Upper lobe of left lung (tissue), 6 donors: ENCODE data around the gene PPM1L. TPM values are rescaled to one million over a fixed set of nuclear protein-coding genes. Genes with fewer than 3 reads are reported as not detected.

Experiments used
- ATAC-seq, 2 donors: fragments of 200-7000 bp; cut with Tn5 transposase; one replicate each; pipeline ENCODE4 v1.9.1; 2022; ENCODE audit warnings: mild to moderate bottlenecking in 2 of 2, moderate library complexity in 2 of 2; ENCODE audit not compliant: low FRiP score in 2 of 2
- DNase-seq, 2 donors: peaks; one replicate each; pipeline ENCODE4 v3.0.0-alpha.2; 2019 to 2020
- H3K27ac ChIP-seq, 4 donors: fragments of 200-600 bp; sonication (generic); one replicate each; pipeline ENCODE4 v1.5.1; 2016 to 2019
- H3K27me3 ChIP-seq, 4 donors: fragments of 200-600 bp; sonication (generic); one replicate each; pipeline ENCODE4 v1.5.1; 2017 to 2019
- H3K36me3 ChIP-seq, 4 donors: fragments of 200-600 bp; sonication (generic); one replicate each; pipeline ENCODE4 v1.5.1; 2016 to 2019
- H3K4me1 ChIP-seq, 4 donors: fragments of 200-600 bp; sonication (generic); one replicate each; pipeline ENCODE4 v1.5.1; 2018 to 2019
- H3K4me3 ChIP-seq, 4 donors: fragments of 200-600 bp; sonication (generic); one replicate each; pipeline ENCODE4 v1.5.1; 2017 to 2019; ENCODE audit warnings: mild to moderate bottlenecking in 2 of 4, moderate library complexity in 1 of 4
- H3K9me3 ChIP-seq, 4 donors: fragments of 200-600 bp; sonication (generic); one replicate each; pipeline ENCODE4 v1.5.1; 2018 to 2019
- EP300 ChIP-seq, 4 donors: sonication (generic); formaldehyde crosslinking; IDR thresholded peaks; one replicate each; pipeline ENCODE4 v1.5.1; 2017; ENCODE audit warnings: antibody characterized with exemption in 4 of 4, control low read depth in 2 of 4
- POLR2A ChIP-seq, 4 donors: fragments of 450-650 bp; IDR thresholded peaks; one replicate each; pipeline ENCODE4 v1.5.1; 2016 to 2017; ENCODE audit warnings: antibody characterized with exemption in 4 of 4, mild to moderate bottlenecking in 2 of 4
- POLR2AphosphoS5 ChIP-seq, 2 donors: sonication (generic); formaldehyde crosslinking; IDR thresholded peaks; one replicate each; pipeline ENCODE4 v1.5.1; 2017; ENCODE audit warnings: antibody characterized with exemption in 2 of 2
- WGBS, 2 donors: methylation state at CpG; one replicate each; pipeline ENCODE4 v1.1.5; 2017 to 2018; 5-methylcytosine and 5-hydroxymethylcytosine counted together
- total RNA-seq, 6 donors: library from RNA; depleted of rRNA in 4 of 6; stranded (reverse); fragments of >200 nt in 4 of 6; gene quantifications; one replicate each; pipeline versions ENCODE4 v1.1.0 to v1.2.1, GENCODE V29; 2016 to 2021
- TF ChIP-seq, protein P1 (sequence below), 6 experiments: fragments of 450-650 bp in 4 of 6; fragments of 200-600 bp in 2 of 6; sonication (generic) in 2 of 6; IDR thresholded peaks; one replicate each; pipeline ENCODE4 v1.5.1; 2016 to 2019; ENCODE audit warnings: antibody characterized with exemption in 6 of 6
- donor health status: DM: no; HTN: no; CAD: no; lungs with moderate emphysema.
- donor health status: DM: no; HTN: yes; CAD: no; lungs with severe emphysema.

Gene PPM1L
- total RNA-seq, 6 donors from 2014 or later: 11.3 to 26.8 (median 18.7) TPM

DNA sequence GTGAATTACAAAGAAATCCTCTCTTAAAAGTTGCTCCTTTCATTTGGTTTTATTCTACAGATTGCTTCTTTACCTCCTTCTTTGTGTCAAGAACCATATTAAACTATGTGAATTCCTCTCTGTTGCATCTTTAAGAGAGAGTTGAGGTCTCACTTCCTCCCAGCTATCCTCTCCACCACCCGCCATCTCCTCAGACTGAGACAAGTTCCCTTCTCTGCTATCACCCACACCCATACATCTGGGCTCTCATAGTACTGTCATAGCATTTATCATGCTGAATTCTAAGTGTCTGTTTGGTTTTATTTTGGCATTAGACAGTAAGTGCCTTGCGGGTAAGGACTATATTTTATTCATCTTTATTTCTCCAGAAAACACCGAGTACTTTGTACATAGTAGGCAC is 294.9 kb downstream of the PPM1L start:
- Histone ChIP-seq H3K4me1 (no peaks in the 10 kb centered on the region), H3K4me3 (no peak overlapping the region), H3K27me3 (no peaks in the 10 kb centered on the region), H3K27ac (no peak overlapping the region), H3K9me3 (no peaks in the 10 kb centered on the region), H3K36me3 (no peaks in the 10 kb centered on the region)
- no peak for TF ChIP-seq POLR2A (IDR thresholded peaks at IDR 0.05)
- TF ChIP-seq POLR2AphosphoS5 (IDR thresholded peaks at IDR 0.05): no peak
- TF ChIP-seq, protein P1, sequence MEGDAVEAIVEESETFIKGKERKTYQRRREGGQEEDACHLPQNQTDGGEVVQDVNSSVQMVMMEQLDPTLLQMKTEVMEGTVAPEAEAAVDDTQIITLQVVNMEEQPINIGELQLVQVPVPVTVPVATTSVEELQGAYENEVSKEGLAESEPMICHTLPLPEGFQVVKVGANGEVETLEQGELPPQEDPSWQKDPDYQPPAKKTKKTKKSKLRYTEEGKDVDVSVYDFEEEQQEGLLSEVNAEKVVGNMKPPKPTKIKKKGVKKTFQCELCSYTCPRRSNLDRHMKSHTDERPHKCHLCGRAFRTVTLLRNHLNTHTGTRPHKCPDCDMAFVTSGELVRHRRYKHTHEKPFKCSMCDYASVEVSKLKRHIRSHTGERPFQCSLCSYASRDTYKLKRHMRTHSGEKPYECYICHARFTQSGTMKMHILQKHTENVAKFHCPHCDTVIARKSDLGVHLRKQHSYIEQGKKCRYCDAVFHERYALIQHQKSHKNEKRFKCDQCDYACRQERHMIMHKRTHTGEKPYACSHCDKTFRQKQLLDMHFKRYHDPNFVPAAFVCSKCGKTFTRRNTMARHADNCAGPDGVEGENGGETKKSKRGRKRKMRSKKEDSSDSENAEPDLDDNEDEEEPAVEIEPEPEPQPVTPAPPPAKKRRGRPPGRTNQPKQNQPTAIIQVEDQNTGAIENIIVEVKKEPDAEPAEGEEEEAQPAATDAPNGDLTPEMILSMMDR (IDR thresholded peaks at IDR 0.05): no peak
- no peak for TF ChIP-seq EP300 (IDR thresholded peaks at IDR 0.05)
- 87% methylated on average over 3 of the region's 3 CpGs for WGBS, 2 donors
- ATAC-seq (no peak), DNase-seq (no peak)

DNA sequence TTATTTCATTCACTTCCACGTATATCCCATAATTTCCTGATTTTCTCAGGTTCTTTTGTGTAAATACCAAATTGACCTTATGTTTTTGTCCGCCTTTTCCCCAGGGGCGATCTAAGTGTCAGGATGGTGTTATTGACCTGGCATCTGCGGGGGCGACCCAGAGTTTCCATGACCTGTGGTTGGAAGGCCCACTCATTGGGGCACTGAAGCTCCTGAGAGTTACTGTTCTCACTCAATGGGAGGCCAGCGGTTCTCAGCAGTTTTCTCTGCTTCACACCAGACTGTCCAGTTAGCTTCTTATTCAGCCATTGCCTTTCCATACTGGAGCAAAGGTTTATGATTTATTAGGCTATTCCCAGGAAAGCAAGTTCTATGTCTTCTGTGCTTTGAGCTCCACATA is 295.8 kb downstream of the PPM1L start:
- no peak overlapping the region for H3K27ac ChIP-seq
- no peaks in the 10 kb centered on the region for H3K36me3 ChIP-seq
- H3K4me3 ChIP-seq: no peak overlapping the region
- no peaks in the 10 kb centered on the region for H3K9me3 ChIP-seq
- no peaks in the 10 kb centered on the region for H3K27me3 ChIP-seq
- ATAC-seq: no peak
- H3K4me1 ChIP-seq: no peaks in the 10 kb centered on the region
- WGBS, 2 donors: 94 to 96% methylated on average over 6 of the region's 6 CpGs
- DNase-seq: no peak
- TF ChIP-seq, protein P1 (IDR thresholded peaks at IDR 0.05): no peak
- TF ChIP-seq POLR2AphosphoS5 (IDR thresholded peaks at IDR 0.05): no peak
- TF ChIP-seq EP300 (IDR thresholded peaks at IDR 0.05): no peak
- TF ChIP-seq POLR2A (IDR thresholded peaks at IDR 0.05): no peak

DNA sequence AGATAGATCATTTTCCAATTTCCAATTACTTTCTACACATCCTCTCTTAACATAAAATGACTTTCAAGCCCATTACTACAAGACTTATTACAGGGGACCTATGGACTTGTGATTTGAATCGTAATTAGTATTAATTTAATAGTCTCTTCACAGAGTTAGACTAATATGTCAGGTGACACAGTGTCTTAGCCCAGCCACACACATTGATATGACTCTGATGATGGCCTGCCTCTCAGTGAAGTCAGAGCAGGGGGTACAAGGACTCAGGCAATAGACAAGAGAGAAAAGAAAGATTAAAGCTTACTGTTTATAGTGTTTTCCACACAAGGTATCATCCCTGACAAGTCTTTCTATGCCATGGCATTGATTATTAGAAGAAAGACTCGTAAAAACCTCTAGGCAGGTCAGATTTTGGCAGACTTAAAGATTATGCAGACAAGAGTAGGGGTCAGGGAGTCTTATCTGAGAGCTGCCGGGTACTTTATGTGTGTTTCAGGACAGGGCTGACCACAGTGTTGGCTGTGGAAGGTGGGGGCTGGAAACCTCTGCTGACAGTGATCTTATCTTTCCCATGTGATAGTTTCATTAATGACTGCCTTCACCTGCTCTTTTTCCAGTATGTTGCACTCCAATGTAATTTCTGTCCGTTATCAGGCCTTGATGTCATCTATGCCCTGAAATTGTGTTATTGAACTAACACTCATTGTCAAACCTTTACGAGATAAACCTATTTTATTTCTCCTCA is 299.0 kb downstream of the PPM1L start:
- Histone ChIP-seq H3K27ac (no peak overlapping the region), H3K9me3 (no peaks in the 10 kb centered on the region), H3K4me3 (no peak overlapping the region), H3K4me1 (no peaks in the 10 kb centered on the region), H3K36me3 (no peaks in the 10 kb centered on the region), H3K27me3 (no peaks in the 10 kb centered on the region)
- ATAC-seq (no peak), DNase-seq (no peak)
- TF ChIP-seq POLR2A (IDR thresholded peaks at IDR 0.05): no peak
- TF ChIP-seq, protein P1 (IDR thresholded peaks at IDR 0.05): no peak
- no peak for TF ChIP-seq POLR2AphosphoS5 (IDR thresholded peaks at IDR 0.05)
- no peak for TF ChIP-seq EP300 (IDR thresholded peaks at IDR 0.05)
- 87 to 88% methylated on average over 5 of the region's 5 CpGs for WGBS, 2 donors

DNA sequence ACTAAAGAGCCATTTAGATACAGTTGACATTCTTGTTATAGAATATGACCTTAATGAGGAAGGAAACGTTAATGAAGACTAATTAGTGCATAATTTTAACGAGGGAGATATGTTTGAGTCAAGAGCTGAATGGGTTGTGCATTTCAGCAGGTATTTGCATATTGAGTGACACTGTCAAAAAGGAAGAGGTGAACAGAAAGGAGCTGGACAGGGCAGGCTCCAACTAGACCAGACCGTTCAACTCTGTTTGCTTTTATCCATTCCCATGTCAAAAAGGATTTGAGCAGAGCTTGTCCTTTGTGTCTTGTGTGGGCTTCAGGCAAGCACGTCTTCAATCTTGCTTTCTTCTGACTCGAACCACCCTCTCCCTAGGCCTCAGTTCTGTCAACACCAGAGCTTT is 308.4 kb downstream of the PPM1L start:
- TF ChIP-seq POLR2AphosphoS5 (IDR thresholded peaks at IDR 0.05) (no peak), POLR2A (IDR thresholded peaks at IDR 0.05) (no peak), EP300 (IDR thresholded peaks at IDR 0.05) (no peak)
- WGBS, 2 donors: 84 to 86% methylated on average over 5 of the region's 5 CpGs

DNA sequence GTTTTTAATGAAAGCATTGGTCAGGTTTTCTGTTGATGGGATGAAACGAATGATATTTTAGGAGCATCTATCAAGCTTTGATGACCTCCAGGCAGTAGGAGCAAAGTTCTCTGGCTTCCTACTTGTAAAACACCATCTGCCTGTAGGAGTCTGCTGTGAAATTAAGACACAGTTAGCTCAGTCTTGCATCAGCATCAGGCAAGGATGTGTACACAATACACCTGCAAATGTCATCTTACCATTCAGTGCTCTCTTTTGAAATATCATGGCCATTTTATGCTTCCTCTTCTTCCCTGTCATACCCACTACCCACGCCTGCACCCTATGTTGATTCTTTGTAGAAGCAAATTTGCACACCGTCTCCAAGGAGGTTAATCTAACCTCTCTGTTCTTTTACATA is 310.9 kb downstream of the PPM1L start:
- Histone ChIP-seq H3K36me3 (no peaks in the 10 kb centered on the region), H3K27me3 (no peaks in the 10 kb centered on the region), H3K9me3 (no peaks in the 10 kb centered on the region), H3K27ac (peak overlapping the region in 1 of 4 donors; percentile 11), H3K4me1 (peaks cover 9 to 18% (median 16%) of the 10 kb centered on the region in 4 donors), H3K4me3 (no peak overlapping the region)
- DNase-seq: no peak
- no peak for ATAC-seq
- TF ChIP-seq EP300 (IDR thresholded peaks at IDR 0.05): no peak
- TF ChIP-seq POLR2AphosphoS5 (IDR thresholded peaks at IDR 0.05): no peak
- 83 to 90% methylated on average over 3 of the region's 3 CpGs for WGBS, 2 donors

More for the DNA sequence above, 308.4 kb downstream of the PPM1L start:
- Histone ChIP-seq H3K4me3 (no peak overlapping the region), H3K9me3 (no peaks in the 10 kb centered on the region), H3K36me3 (no peaks in the 10 kb centered on the region), H3K27ac (no peak overlapping the region), H3K27me3 (no peaks in the 10 kb centered on the region), H3K4me1 (peaks cover 0 to 2% (median 2%) of the 10 kb centered on the region in 4 donors)
- no peak for DNase-seq
- no peak for ATAC-seq

DNA sequence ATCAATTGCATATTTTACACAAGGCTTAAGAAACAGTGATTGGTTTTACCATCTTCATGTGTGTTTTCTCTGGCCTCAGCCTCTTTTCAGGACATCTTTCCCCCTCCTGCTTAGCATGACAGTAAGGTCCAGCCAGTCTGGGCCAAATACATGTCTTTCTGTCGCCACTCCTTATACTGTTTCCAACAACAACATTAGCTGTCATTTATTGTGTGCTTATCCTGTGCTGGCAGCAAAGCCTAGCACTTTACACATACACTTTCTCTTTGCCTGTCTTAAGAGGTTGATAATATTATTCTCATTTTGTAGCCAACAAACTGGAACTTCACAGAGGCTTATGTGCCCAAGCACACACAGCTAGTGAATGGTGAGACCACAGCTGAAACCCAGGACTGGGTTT is 311.3 kb downstream of the PPM1L start:
- no peak for TF ChIP-seq POLR2AphosphoS5 (IDR thresholded peaks at IDR 0.05)
- no peak for TF ChIP-seq POLR2A (IDR thresholded peaks at IDR 0.05)
- TF ChIP-seq, protein P1 (IDR thresholded peaks at IDR 0.05): no peak
- no peak for TF ChIP-seq EP300 (IDR thresholded peaks at IDR 0.05)
- WGBS, 2 donors: 79 to 80% methylated on average over 1 of the region's 1 CpG
- peaks cover 9 to 18% (median 16%) of the 10 kb centered on the region in 4 donors for H3K4me1 ChIP-seq
- DNase-seq: no peak
- H3K4me3 ChIP-seq: no peak overlapping the region
- H3K27me3 ChIP-seq: no peaks in the 10 kb centered on the region
- H3K9me3 ChIP-seq: no peaks in the 10 kb centered on the region
- no peak overlapping the region for H3K27ac ChIP-seq
- no peaks in the 10 kb centered on the region for H3K36me3 ChIP-seq
- ATAC-seq: no peak
